Uterus (tissue), 4 donors: Measurements from ENCODE around the gene IGFBPL1. TPM values are rescaled to one million over a fixed set of nuclear protein-coding genes. Genes with fewer than 3 reads are reported as not detected.

Experiments used
- DNase-seq, 2 donors: peaks; one replicate each; pipeline ENCODE4 v3.0.0-alpha.2; 2019 to 2020
- H3K27ac ChIP-seq, 2 donors: fragments of 200-600 bp; sonication (generic); 1 replicate in 1 of 2; 2 replicates in 1 of 2; pipeline ENCODE4 v1.5.1; 2016 to 2018
- H3K27me3 ChIP-seq, 2 donors: fragments of 200-600 bp; sonication (generic); one replicate each; pipeline ENCODE4 v1.5.1; 2018 to 2019; ENCODE audit warnings: control low read depth in 1 of 2
- H3K36me3 ChIP-seq, 2 donors: fragments of 200-600 bp; sonication (generic); one replicate each; pipeline ENCODE4 v1.5.1; 2019; ENCODE audit warnings: control low read depth in 1 of 2
- H3K4me1 ChIP-seq, 2 donors: fragments of 200-600 bp; sonication (generic); one replicate each; pipeline ENCODE4 v1.5.1; 2018 to 2019; ENCODE audit warnings: control low read depth in 1 of 2
- H3K4me3 ChIP-seq, 2 donors: fragments of 200-600 bp; sonication (generic); 1 replicate in 1 of 2; 2 replicates in 1 of 2; pipeline ENCODE4 v1.5.1; 2018 to 2019; ENCODE audit warnings: mild to moderate bottlenecking in 1 of 2
- H3K9me3 ChIP-seq, 2 donors: fragments of 200-600 bp; sonication (generic); one replicate each; pipeline ENCODE4 v1.5.1; 2019; ENCODE audit warnings: control low read depth in 1 of 2
- POLR2A ChIP-seq, 2 donors: fragments of 450-650 bp; IDR thresholded peaks; one replicate each; pipeline ENCODE4 v1.6.1; 2016; ENCODE audit warnings: antibody characterized with exemption in 2 of 2, mild to moderate bottlenecking in 1 of 2, moderate library complexity in 1 of 2
- intact Hi-C: fragments of 100-400 bp; cut with DNase I; formaldehyde crosslinking; loops from one replicate; pipeline ENCODE4 v1.15.1; 2023; ENCODE audit warnings: low total_unique reads
- total RNA-seq, 4 donors: library from RNA; depleted of rRNA in 3 of 4; stranded (reverse); fragments of >200 nt in 3 of 4; gene quantifications; one replicate each; pipeline versions ENCODE4 v1.1.0 to v1.2.4, GENCODE V29; 2014 to 2023
- TF ChIP-seq, protein P1 (sequence below), 4 experiments: fragments of 200-600 bp in 2 of 4; fragments of 450-650 bp in 2 of 4; sonication (generic) in 2 of 4; IDR thresholded peaks; one replicate each; pipeline ENCODE4 v1.5.1; 2016 to 2019; ENCODE audit warnings: antibody characterized with exemption in 4 of 4, mild to moderate bottlenecking in 2 of 4, moderate library complexity in 1 of 4
- donor health status: DM: yes; HTN: yes; CAD: no.

Gene IGFBPL1
- total RNA-seq, 4 donors from 2014 or later = 0.55 to 1.3 TPM; not detected in 2

GRCh38 chr9:38376021-38376670 is 48.1 kb downstream of the IGFBPL1 start:
- Histone ChIP-seq H3K4me3 (no peak overlapping the region), H3K4me1 (no peaks in the 10 kb centered on the region), H3K27me3 (no peaks in the 10 kb centered on the region), H3K9me3 (no peaks in the 10 kb centered on the region), H3K36me3 (no peaks in the 10 kb centered on the region), H3K27ac (no peak overlapping the region)
- intact Hi-C loops = no loop called here
- DNase-seq = no peak
- TF ChIP-seq, protein P1, sequence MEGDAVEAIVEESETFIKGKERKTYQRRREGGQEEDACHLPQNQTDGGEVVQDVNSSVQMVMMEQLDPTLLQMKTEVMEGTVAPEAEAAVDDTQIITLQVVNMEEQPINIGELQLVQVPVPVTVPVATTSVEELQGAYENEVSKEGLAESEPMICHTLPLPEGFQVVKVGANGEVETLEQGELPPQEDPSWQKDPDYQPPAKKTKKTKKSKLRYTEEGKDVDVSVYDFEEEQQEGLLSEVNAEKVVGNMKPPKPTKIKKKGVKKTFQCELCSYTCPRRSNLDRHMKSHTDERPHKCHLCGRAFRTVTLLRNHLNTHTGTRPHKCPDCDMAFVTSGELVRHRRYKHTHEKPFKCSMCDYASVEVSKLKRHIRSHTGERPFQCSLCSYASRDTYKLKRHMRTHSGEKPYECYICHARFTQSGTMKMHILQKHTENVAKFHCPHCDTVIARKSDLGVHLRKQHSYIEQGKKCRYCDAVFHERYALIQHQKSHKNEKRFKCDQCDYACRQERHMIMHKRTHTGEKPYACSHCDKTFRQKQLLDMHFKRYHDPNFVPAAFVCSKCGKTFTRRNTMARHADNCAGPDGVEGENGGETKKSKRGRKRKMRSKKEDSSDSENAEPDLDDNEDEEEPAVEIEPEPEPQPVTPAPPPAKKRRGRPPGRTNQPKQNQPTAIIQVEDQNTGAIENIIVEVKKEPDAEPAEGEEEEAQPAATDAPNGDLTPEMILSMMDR (IDR thresholded peaks at IDR 0.05) = no peak
- no peak for TF ChIP-seq POLR2A (IDR thresholded peaks at IDR 0.05)

GRCh38 chr9:38375572-38375963 is 48.7 kb downstream of the IGFBPL1 start:
- TF ChIP-seq POLR2A (IDR thresholded peaks at IDR 0.05) = no peak
- TF ChIP-seq, protein P1 (IDR thresholded peaks at IDR 0.05) = no peak
- no peak overlapping the region for H3K27ac ChIP-seq
- no peak overlapping the region for H3K4me3 ChIP-seq
- H3K27me3 ChIP-seq = no peaks in the 10 kb centered on the region
- DNase-seq = peak in 1 of 2 donors; percentile 9
- intact Hi-C loops = no loop called here
- no peaks in the 10 kb centered on the region for H3K4me1 ChIP-seq
- no peaks in the 10 kb centered on the region for H3K9me3 ChIP-seq
- H3K36me3 ChIP-seq = no peaks in the 10 kb centered on the region

DNA sequence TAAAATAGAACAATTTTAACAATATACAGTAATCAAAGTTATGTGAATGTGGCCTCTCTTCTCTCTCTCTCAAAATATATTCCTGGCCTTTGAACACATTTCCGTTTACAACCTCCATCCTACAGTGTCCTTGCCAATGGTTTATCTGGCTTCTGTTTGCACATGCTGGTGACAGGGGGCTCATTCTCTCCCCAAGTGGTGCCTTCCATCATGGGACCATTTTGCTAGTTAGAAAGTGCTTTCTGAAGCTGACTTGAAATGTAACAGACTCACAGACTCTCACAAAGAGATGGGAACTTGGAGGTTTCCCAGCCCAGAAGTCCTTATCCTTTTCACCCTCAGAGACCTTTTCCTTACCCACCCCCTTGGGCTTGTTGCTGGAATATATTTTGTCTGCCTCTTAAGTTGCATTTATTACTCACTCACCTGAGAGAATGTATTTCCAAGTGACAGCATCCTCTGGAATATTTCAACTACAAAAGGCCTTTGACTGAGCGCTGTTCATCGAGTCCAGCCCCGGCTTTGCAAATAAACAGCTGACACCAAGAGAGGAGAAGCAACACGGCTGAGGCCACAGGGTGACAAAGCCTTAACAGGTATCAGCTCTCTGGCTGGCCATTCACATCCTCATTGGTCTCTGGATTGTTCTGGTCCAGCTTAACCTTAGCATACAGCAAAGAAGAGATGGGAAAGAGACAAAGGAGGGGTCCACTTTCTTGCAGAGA is 49.2 kb downstream of the IGFBPL1 start:
- Histone ChIP-seq H3K27me3 (no peaks in the 10 kb centered on the region), H3K4me3 (no peak overlapping the region), H3K9me3 (no peaks in the 10 kb centered on the region), H3K36me3 (no peaks in the 10 kb centered on the region), H3K4me1 (no peaks in the 10 kb centered on the region), H3K27ac (no peak overlapping the region)
- peak in 1 of 2 donors; percentile 7 for DNase-seq
- intact Hi-C loops = no loop called here
- no peak for TF ChIP-seq POLR2A (IDR thresholded peaks at IDR 0.05)
- TF ChIP-seq, protein P1 (IDR thresholded peaks at IDR 0.05) = no peak

DNA sequence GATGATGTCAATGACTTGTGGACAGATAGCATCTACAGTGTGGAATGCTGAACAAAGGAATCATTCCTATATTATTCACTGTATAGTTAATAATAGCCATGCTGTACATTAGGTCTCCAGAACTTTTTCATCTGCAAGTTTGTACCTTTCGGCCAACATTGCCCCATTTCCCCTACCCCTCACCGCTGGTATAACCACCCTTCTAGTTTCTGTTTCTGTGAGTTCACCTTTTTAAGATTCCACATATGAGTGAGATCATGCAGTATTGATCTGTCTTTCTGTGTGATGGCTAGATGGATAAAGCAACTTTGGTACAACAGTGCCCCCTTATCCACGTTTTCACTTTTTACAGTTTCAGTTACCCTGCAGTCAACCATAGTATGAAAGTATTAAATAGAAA is 50.6 kb downstream of the IGFBPL1 start:
- TF ChIP-seq, protein P1 (IDR thresholded peaks at IDR 0.05) = no peak
- no peak for TF ChIP-seq POLR2A (IDR thresholded peaks at IDR 0.05)
- Histone ChIP-seq H3K27me3 (no peaks in the 10 kb centered on the region), H3K27ac (peak overlapping the region in 1 of 2 donors; percentile 73), H3K36me3 (no peaks in the 10 kb centered on the region), H3K9me3 (no peaks in the 10 kb centered on the region), H3K4me1 (no peaks in the 10 kb centered on the region), H3K4me3 (no peak overlapping the region)
- intact Hi-C loops = no loop called here
- DNase-seq = no peak
